Transverse colon (tissue), 4 donors: ENCODE data around the gene AGFG1. TPM values are rescaled to one million over a fixed set of nuclear protein-coding genes. Genes with fewer than 3 reads are reported as not detected.

Source experiments
- DNase-seq: peaks from one replicate; pipeline ENCODE4 v3.0.0-alpha.2; 2019
- H3K27ac ChIP-seq, 4 donors: fragments of 200-600 bp; sonication (generic); 2 replicates each; pipeline ENCODE4 v1.5.1; 2016 to 2018; ENCODE audit warnings: inconsistent platforms in 4 of 4
- H3K27me3 ChIP-seq: fragments of 200-600 bp; sonication (generic); 2 replicates; pipeline ENCODE4 v1.5.1; 2017; ENCODE audit warnings: inconsistent platforms
- H3K36me3 ChIP-seq, 4 donors: fragments of 200-600 bp; sonication (generic); 2 replicates each; pipeline ENCODE4 v1.5.1; 2017 to 2019; ENCODE audit warnings: inconsistent platforms in 4 of 4
- H3K4me1 ChIP-seq, 4 donors: fragments of 200-600 bp; sonication (generic); 2 replicates each; pipeline ENCODE4 v1.5.1; 2017 to 2020; ENCODE audit warnings: inconsistent platforms in 4 of 4
- H3K4me3 ChIP-seq, 4 donors: fragments of 200-600 bp; sonication (generic); 1 replicate in 1 of 4; 2 replicates in 3 of 4; pipeline versions ENCODE4 v1.5.1 to v1.6.1; 2017 to 2019; ENCODE audit warnings: inconsistent platforms in 4 of 4
- H3K9me3 ChIP-seq, 2 donors: fragments of 200-600 bp; sonication (generic); 2 replicates each; pipeline ENCODE4 v1.5.1; 2017 to 2019; ENCODE audit warnings: inconsistent platforms in 2 of 2
- CTCF ChIP-seq, 5 experiments: fragments of 200-600 bp in 3 of 5; fragments of 450-650 bp in 2 of 5; sonication (generic) in 3 of 5; IDR thresholded peaks; 1 replicate in 2 of 5; 2 replicates in 3 of 5; pipeline ENCODE4 v1.5.1; 2016 to 2017; ENCODE audit warnings: antibody characterized with exemption in 5 of 5, inconsistent platforms in 3 of 5, mild to moderate bottlenecking in 2 of 5, moderate library complexity in 1 of 5
- EP300 ChIP-seq: sonication (generic); formaldehyde crosslinking; IDR thresholded peaks from one replicate; pipeline ENCODE4 v1.6.1; 2017; ENCODE audit warnings: antibody characterized with exemption, low read depth
- POLR2A ChIP-seq: fragments of 450-650 bp; IDR thresholded peaks from one replicate; pipeline ENCODE4 v1.6.1; 2016; ENCODE audit warnings: antibody characterized with exemption, mild to moderate bottlenecking, moderate library complexity
- POLR2AphosphoS5 ChIP-seq, 3 donors: sonication (generic); formaldehyde crosslinking; IDR thresholded peaks; one replicate each; pipeline ENCODE4 v1.6.1; 2016; ENCODE audit warnings: antibody characterized with exemption in 3 of 3
- WGBS, 2 donors: methylation state at CpG; one replicate each; pipeline ENCODE4 v1.1.5; 2018; ENCODE audit warnings: low coverage in 1 of 2; 5-methylcytosine and 5-hydroxymethylcytosine counted together
- in situ Hi-C, 4 donors: fragments of 200-750 bp; cut with MboI; loops; one replicate each; pipeline versions ENCODE4 v1.15.0 to v1.15.1; 2017; ENCODE audit warnings: low sequenced_read_pairs in 3 of 4, low pct_ligation_motif_present in 1 of 4, low pct_unique_long_range_greater_than_20kb in 1 of 4
- intact Hi-C: fragments of 100-400 bp; cut with DNase I; formaldehyde crosslinking; loops from one replicate; pipeline ENCODE4 v1.15.1; 2023; ENCODE audit warnings: low total_unique reads
- total RNA-seq, 4 donors: library from RNA; depleted of rRNA; stranded (reverse); fragments of >200 nt; gene quantifications; one replicate each; pipeline ENCODE4 v1.1.0, GENCODE V29; 2016

The AGFG1 gene
- total RNA-seq, 4 donors from 2014 or later: 15.5 to 76.3 (median 32.9) TPM

DNA sequence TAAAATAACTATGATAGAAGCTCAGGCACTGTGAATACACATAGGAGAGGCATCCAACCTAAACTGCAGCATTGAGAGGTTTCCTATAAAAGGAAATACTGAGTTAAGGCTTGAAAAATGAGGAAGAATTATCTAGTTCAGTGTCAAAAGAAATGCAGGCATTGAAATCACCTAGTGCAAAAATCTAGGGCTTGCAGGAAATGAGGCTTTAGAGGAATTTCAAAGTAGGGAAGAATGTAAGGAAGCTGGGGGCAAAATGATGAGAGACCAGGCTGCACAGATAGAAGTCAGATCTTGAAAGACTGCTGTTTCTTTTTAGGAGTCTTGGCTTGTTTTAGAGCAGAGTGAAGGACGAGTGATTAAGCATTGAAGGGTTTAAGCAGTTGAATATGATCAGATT is 98.7 kb downstream of the AGFG1 start:
- no peak overlapping the region for H3K4me3 ChIP-seq
- H3K9me3 ChIP-seq: no peaks in the 10 kb centered on the region
- 33 to 69% methylated on average over 1 of the region's 1 CpG for WGBS, 2 donors
- intact Hi-C loops: no loop called here
- no peaks in the 10 kb centered on the region for H3K27me3 ChIP-seq
- TF ChIP-seq POLR2A (no peak), EP300 (no peak), POLR2AphosphoS5 (IDR thresholded peaks at IDR 0.05) (no peak), CTCF (IDR thresholded peaks at IDR 0.05) (no peak)
- H3K36me3 ChIP-seq: no peaks in the 10 kb centered on the region
- DNase-seq: no peak
- H3K4me1 ChIP-seq: no peaks in the 10 kb centered on the region
- no peak overlapping the region for H3K27ac ChIP-seq
- in situ Hi-C loops: no loop called here

DNA sequence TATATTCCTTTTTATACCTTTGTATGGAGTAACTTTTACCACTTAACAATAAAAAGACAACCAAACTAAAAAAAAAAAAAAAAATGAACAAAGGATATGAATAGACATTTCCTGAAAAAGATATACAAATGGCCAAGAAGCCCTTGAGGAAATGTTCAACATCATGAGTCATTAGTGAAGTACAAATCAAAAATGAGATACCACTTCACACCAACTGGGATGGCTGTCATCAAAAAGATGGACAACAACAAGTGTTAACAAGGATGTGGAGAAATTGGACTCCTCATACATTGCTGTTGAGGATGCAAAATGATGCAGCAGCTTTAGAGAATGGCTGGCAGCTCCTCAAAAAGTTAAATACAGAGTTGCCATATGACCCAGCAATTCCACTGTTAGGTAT is 104.2 kb downstream of the AGFG1 start:
- no peaks in the 10 kb centered on the region for H3K9me3 ChIP-seq
- no peaks in the 10 kb centered on the region for H3K36me3 ChIP-seq
- H3K4me3 ChIP-seq: no peak overlapping the region
- peaks cover 0 to 15% (median 2%) of the 10 kb centered on the region in 4 donors for H3K4me1 ChIP-seq
- H3K27me3 ChIP-seq: no peaks in the 10 kb centered on the region
- TF ChIP-seq EP300: no peak
- no peak for TF ChIP-seq CTCF (IDR thresholded peaks at IDR 0.05)
- TF ChIP-seq POLR2A: no peak
- TF ChIP-seq POLR2AphosphoS5 (IDR thresholded peaks at IDR 0.05): no peak
- intact Hi-C loops: no loop called here
- DNase-seq: no peak
- no peak overlapping the region for H3K27ac ChIP-seq
- in situ Hi-C loops: no loop called here

- WGBS, 2 donors: 55 to 58% methylated on average over 2 of the region's 2 CpGs
- DNase-seq: no peak
- Histone ChIP-seq H3K4me1 (peaks cover 0 to 15% (median 2%) of the 10 kb centered on the region in 4 donors), H3K36me3 (no peaks in the 10 kb centered on the region), H3K9me3 (no peaks in the 10 kb centered on the region), H3K27me3 (no peaks in the 10 kb centered on the region), H3K4me3 (no peak overlapping the region), H3K27ac (peak overlapping the region in 1 of 4 donors; percentile 50)
- TF ChIP-seq POLR2AphosphoS5 (IDR thresholded peaks at IDR 0.05) (no peak), CTCF (IDR thresholded peaks at IDR 0.05) (no peak), POLR2A (no peak), EP300 (no peak)
- intact Hi-C loops: no loop called here
- in situ Hi-C loops: no loop called here
Observed at GRCh38 chr2:227576812-227577211, 104.9 kb downstream of the AGFG1 start.

- TF ChIP-seq POLR2AphosphoS5 (IDR thresholded peaks at IDR 0.05) (no peak), POLR2A (no peak), EP300 (no peak), CTCF (IDR thresholded peaks at IDR 0.05) (no peak)
- peaks cover 0 to 15% (median 2%) of the 10 kb centered on the region in 4 donors for H3K4me1 ChIP-seq
- H3K27me3 ChIP-seq: no peaks in the 10 kb centered on the region
- in situ Hi-C loops (no loop called here), intact Hi-C loops (no loop called here)
- H3K36me3 ChIP-seq: no peaks in the 10 kb centered on the region
- peak overlapping the region in 1 of 4 donors; percentile 50 for H3K27ac ChIP-seq
- 25 to 32% methylated on average over 2 of the region's 2 CpGs for WGBS, 2 donors
- no peak for DNase-seq
- no peak overlapping the region for H3K4me3 ChIP-seq
- peaks cover 5 to 6% of the 10 kb centered on the region in 2 donors for H3K9me3 ChIP-seq
Observed at GRCh38 chr2:227577555-227577954, 105.6 kb downstream of the AGFG1 start.
